B cell (primary cell): ENCODE data around the gene VPS54. TPM values are rescaled to one million over a fixed set of nuclear protein-coding genes. Genes with fewer than 3 reads are reported as not detected.

Experiments used
- ATAC-seq: fragments of 200-7000 bp; cut with Tn5 transposase; one replicate; pipeline ENCODE4 v1.10.0; 2021; ENCODE audit warnings: low read depth, mild to moderate bottlenecking, moderate number of reproducible peaks, moderate library complexity
- CTCF ChIA-PET: fragments of 350-600 bp; sonication (Branson Sonifier 250); formaldehyde crosslinking; loops from one replicate; lab custom pipeline; 2021; ENCODE audit warnings: antibody characterized with exemption, inconsistent platforms; lab: Charles Lee
- POLR2A ChIA-PET: fragments of 350-600 bp; sonication (Branson Sonifier 250); formaldehyde crosslinking; loops from one replicate; lab custom pipeline; 2021; ENCODE audit warnings: antibody characterized with exemption; lab: Charles Lee
- DNase-seq: peaks from one replicate; pipeline ENCODE4 v3.0.0; 2013
- H2AFZ ChIP-seq: 2 replicates; pipeline ENCODE4 v1.6.1; 2012; ENCODE audit warnings: mild to moderate bottlenecking, low read depth, low read length; ENCODE audit not compliant: insufficient read depth, poor library complexity, severe bottlenecking
- H3K27ac ChIP-seq, 2 donors: 1 replicate in 1 of 2; 2 replicates in 1 of 2; pipeline ENCODE4 v1.5.1; 2012 to 2013; ENCODE audit warnings: low read length in 2 of 2, mild to moderate bottlenecking in 2 of 2, moderate library complexity in 1 of 2
- H3K27me3 ChIP-seq, 4 experiments: fragments of 200-600 bp in 1 of 4; sonication (generic) in 1 of 4; replicated peaks in 1 of 4; 1 replicate in 2 of 4; 2 replicates in 2 of 4; pipeline versions ENCODE4 v1.6.1 to v1.7.0; 2013 to 2016; ENCODE audit warnings: low read length in 3 of 4, mild to moderate bottlenecking in 2 of 4, mixed read lengths in 1 of 4, moderate library complexity in 1 of 4; ENCODE audit not compliant: insufficient read depth in 4 of 4, control insufficient read depth in 3 of 4; ENCODE audit errors: control extremely low read depth in 1 of 4
- H3K36me3 ChIP-seq, 2 experiments: replicated peaks in 1 of 2; 1 replicate in 1 of 2; 2 replicates in 1 of 2; pipeline versions ENCODE4 v1.6.1 to v1.7.1; 2013; ENCODE audit warnings: low read length in 1 of 2; ENCODE audit not compliant: insufficient read depth in 2 of 2, control insufficient read depth in 1 of 2; ENCODE audit errors: control extremely low read depth in 1 of 2, extremely low read depth in 1 of 2
- H3K4me1 ChIP-seq, 2 donors: fragments of 200-600 bp in 1 of 2; sonication (generic) in 1 of 2; 1 replicate in 1 of 2; 2 replicates in 1 of 2; pipeline versions ENCODE4 v1.5.1 to v1.6.1; 2013 to 2017; ENCODE audit warnings: low read length in 2 of 2; ENCODE audit not compliant: control insufficient read depth in 2 of 2, insufficient read depth in 2 of 2
- H3K4me2 ChIP-seq: replicated peaks from 2 replicates; pipeline ENCODE3; 2012; ENCODE audit warnings: mild to moderate bottlenecking, low read depth, low read length; ENCODE audit not compliant: poor library complexity, severe bottlenecking
- H3K4me3 ChIP-seq, 5 experiments: fragments of 200-600 bp in 1 of 5; sonication (generic) in 1 of 5; 1 replicate in 3 of 5; 2 replicates in 2 of 5; pipeline versions ENCODE4 v1.5.1 to v1.7.0; 2011 to 2016; ENCODE audit warnings: low read length in 4 of 5, mild to moderate bottlenecking in 4 of 5, low read depth in 2 of 5, control low read depth in 1 of 5, moderate library complexity in 1 of 5; ENCODE audit not compliant: insufficient read depth in 1 of 5; ENCODE audit errors: control extremely low read depth in 1 of 5, extremely low read depth in 1 of 5
- H3K79me2 ChIP-seq: fragments of 200-600 bp; sonication (generic); one replicate; pipeline ENCODE4 v1.6.0; 2016; ENCODE audit warnings: low read length; ENCODE audit not compliant: control insufficient read depth, insufficient read depth
- H3K9ac ChIP-seq: fragments of 200-600 bp; sonication (generic); 2 replicates; pipeline ENCODE4 v1.6.1; 2017; ENCODE audit warnings: mild to moderate bottlenecking, low read length, moderate library complexity
- H3K9me3 ChIP-seq, 3 donors: one replicate each; pipeline versions ENCODE4 v1.6.1 to v1.7.1; 2013; ENCODE audit warnings: low read length in 2 of 3; ENCODE audit not compliant: control insufficient read depth in 2 of 3, insufficient read depth in 1 of 3; ENCODE audit errors: control extremely low read depth in 1 of 3
- H4K20me1 ChIP-seq: 2 replicates; pipeline ENCODE4 v1.6.0; 2012; ENCODE audit warnings: mild to moderate bottlenecking, low read length; ENCODE audit not compliant: insufficient read depth, control insufficient read depth, poor library complexity, severe bottlenecking
- H3K27ac Mint-ChIP-seq: one replicate; pipeline ENCODE4 v1.8.0; 2021; ENCODE audit warnings: mixed read lengths
- H3K27me3 Mint-ChIP-seq: one replicate; pipeline ENCODE4 v1.8.0; 2021; ENCODE audit warnings: mixed read lengths
- H3K4me1 Mint-ChIP-seq: one replicate; pipeline ENCODE4 v1.8.0; 2021; ENCODE audit warnings: mixed read lengths
- H3K4me3 Mint-ChIP-seq: one replicate; pipeline ENCODE4 v1.8.0; 2021; ENCODE audit warnings: mixed read lengths
- H3K9me3 Mint-ChIP-seq: one replicate; pipeline ENCODE4 v1.8.0; 2022; ENCODE audit warnings: mixed read lengths; ENCODE audit not compliant: insufficient read depth
- EZH2 ChIP-seq: IDR thresholded peaks from 2 replicates; pipeline ENCODE4 v1.6.1; 2012; ENCODE audit warnings: borderline replicate concordance, low read depth, mild to moderate bottlenecking, moderate library complexity, low read length; ENCODE audit not compliant: insufficient read depth, poor library complexity, severe bottlenecking
- WGBS: methylation state at CpG from one replicate; pipeline ENCODE4 v1.1.5; 2013; ENCODE audit warnings: missing lambda C conversion rate; ENCODE audit not compliant: insufficient coverage; 5-methylcytosine and 5-hydroxymethylcytosine counted together
- intact Hi-C: fragments of 100-400 bp; cut with micrococcal nuclease; formaldehyde crosslinking; loops from one replicate; pipeline ENCODE4 v1.10.0; 2022
- polyA plus RNA-seq: library from polyadenylated mRNA; depleted of rRNA; stranded (reverse); fragments of >200 nt; gene quantifications from 2 replicates; pipeline ENCODE4 v1.2.3, GENCODE V29; 2012
- total RNA-seq, 2 donors: library from RNA; stranded (reverse); fragments of 120-200 nt in 1 of 2; gene quantifications; 1 replicate in 1 of 2; 2 replicates in 1 of 2; pipeline versions ENCODE4 v1.2.3 to v1.2.4, GENCODE V29; 2013 to 2022
- TF ChIP-seq, protein P1 (sequence below): fragments of 200-600 bp; IDR thresholded peaks from one replicate; pipeline ENCODE4 v1.8.0; 2022; ENCODE audit warnings: antibody characterized with exemption, mild to moderate bottlenecking

Gene VPS54
- total and polyA plus RNA-seq, 2 donors (not counting 1 experiment from before 2014, with no cell fraction given), result 6.2 to 13.2 TPM

DNA sequence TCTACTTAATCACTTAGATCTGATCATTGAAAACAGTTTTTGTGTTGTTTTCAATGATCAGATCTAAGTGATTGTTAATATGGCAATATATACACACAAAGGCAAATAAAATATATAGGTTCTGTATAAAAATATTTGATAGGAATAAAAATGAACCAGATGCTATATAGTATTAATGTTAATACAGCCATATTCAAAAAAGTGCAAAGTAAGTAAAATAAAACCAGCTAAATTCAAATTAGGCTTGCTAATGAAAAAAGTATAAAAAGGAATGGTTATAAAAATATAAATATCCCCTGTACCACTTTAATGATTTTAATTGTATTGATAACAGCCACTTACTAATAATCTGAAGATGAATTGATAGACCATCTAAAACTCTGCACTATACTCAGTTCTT lies 38.4 kb downstream of the VPS54 start:
- ATAC-seq, result no peak
- H3K9ac ChIP-seq, result no peak overlapping the region
- no peaks in the 10 kb centered on the region for H3K27me3 Mint-ChIP-seq
- TF ChIP-seq, protein P1, sequence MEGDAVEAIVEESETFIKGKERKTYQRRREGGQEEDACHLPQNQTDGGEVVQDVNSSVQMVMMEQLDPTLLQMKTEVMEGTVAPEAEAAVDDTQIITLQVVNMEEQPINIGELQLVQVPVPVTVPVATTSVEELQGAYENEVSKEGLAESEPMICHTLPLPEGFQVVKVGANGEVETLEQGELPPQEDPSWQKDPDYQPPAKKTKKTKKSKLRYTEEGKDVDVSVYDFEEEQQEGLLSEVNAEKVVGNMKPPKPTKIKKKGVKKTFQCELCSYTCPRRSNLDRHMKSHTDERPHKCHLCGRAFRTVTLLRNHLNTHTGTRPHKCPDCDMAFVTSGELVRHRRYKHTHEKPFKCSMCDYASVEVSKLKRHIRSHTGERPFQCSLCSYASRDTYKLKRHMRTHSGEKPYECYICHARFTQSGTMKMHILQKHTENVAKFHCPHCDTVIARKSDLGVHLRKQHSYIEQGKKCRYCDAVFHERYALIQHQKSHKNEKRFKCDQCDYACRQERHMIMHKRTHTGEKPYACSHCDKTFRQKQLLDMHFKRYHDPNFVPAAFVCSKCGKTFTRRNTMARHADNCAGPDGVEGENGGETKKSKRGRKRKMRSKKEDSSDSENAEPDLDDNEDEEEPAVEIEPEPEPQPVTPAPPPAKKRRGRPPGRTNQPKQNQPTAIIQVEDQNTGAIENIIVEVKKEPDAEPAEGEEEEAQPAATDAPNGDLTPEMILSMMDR, result no peak
- no peak for TF ChIP-seq EZH2
- ChIA-PET CTCF (no interaction called here), POLR2A (no interaction called here)
- H4K20me1 ChIP-seq, result no peaks in the 10 kb centered on the region
- no peaks in the 10 kb centered on the region for H3K79me2 ChIP-seq
- no peak overlapping the region for H3K27ac ChIP-seq
- no peak overlapping the region for H3K4me3 Mint-ChIP-seq
- no peak overlapping the region for H2AFZ ChIP-seq
- no peaks in the 10 kb centered on the region for H3K9me3 Mint-ChIP-seq
- H3K9me3 ChIP-seq, result no peaks in the 10 kb centered on the region
- intact Hi-C loops, result no loop called here
- no peaks in the 10 kb centered on the region for H3K4me1 ChIP-seq
- H3K27ac Mint-ChIP-seq, result no peak overlapping the region
- DNase-seq, result no peak
- H3K4me1 Mint-ChIP-seq, result peaks cover 3% of the 10 kb centered on the region
- H3K4me3 ChIP-seq, result no peak overlapping the region
- H3K27me3 ChIP-seq, result no peaks in the 10 kb centered on the region
- H3K4me2 ChIP-seq, result no peak overlapping the region
- peaks cover 6 to 20% of the 10 kb centered on the region in 2 experiments for H3K36me3 ChIP-seq

DNA sequence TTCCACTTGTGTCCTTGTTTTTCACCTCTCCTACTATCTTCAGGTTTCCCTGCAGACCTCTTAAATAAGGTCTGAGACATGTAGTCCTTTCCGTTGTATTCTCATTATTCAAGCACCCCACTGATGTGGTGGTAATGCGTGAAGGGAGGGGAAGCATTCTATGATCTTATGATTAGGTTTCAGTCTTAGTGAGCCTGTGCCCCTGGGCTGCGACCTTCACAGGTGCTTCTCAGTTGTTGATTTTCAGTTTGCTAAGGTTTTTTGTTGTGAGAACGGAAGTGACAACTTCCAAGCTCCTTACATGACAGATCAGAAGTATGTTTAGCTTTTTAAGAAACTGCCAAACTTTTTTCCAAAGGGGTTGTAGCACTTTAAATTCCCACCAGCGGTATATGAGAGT lies 41.3 kb downstream of the VPS54 start:
- H3K27ac Mint-ChIP-seq, result no peak overlapping the region
- H3K9me3 ChIP-seq, result no peaks in the 10 kb centered on the region
- no peak overlapping the region for H3K4me2 ChIP-seq
- ChIA-PET CTCF (no interaction called here), POLR2A (no interaction called here)
- intact Hi-C loops, result no loop called here
- no CpG with 5 or more reads among the region's 5 CpGs for WGBS
- H3K27me3 ChIP-seq, result no peaks in the 10 kb centered on the region
- H3K4me1 ChIP-seq, result no peaks in the 10 kb centered on the region
- H3K9ac ChIP-seq, result no peak overlapping the region
- H3K4me3 ChIP-seq, result no peak overlapping the region
- no peaks in the 10 kb centered on the region for H3K27me3 Mint-ChIP-seq
- H3K4me3 Mint-ChIP-seq, result no peak overlapping the region
- H3K27ac ChIP-seq, result no peak overlapping the region
- H3K79me2 ChIP-seq, result no peaks in the 10 kb centered on the region
- no peak overlapping the region for H2AFZ ChIP-seq
- no peak for TF ChIP-seq EZH2
- TF ChIP-seq, protein P1, result no peak
- no peaks in the 10 kb centered on the region for H3K4me1 Mint-ChIP-seq
- H3K36me3 ChIP-seq, result peaks cover 6 to 25% of the 10 kb centered on the region in 2 experiments
- ATAC-seq, result no peak
- no peak for DNase-seq
- H3K9me3 Mint-ChIP-seq, result no peaks in the 10 kb centered on the region
- no peaks in the 10 kb centered on the region for H4K20me1 ChIP-seq
